ENCODE measurements around the gene ISG20. TPM values are rescaled to one million over a fixed set of nuclear protein-coding genes. Genes with fewer than 3 reads are reported as not detected.

ISG20 gene
- total RNA-seq, 4 donors from 2014 or later: 4.3 to 26.7 (median 11.8) TPM

DNA sequence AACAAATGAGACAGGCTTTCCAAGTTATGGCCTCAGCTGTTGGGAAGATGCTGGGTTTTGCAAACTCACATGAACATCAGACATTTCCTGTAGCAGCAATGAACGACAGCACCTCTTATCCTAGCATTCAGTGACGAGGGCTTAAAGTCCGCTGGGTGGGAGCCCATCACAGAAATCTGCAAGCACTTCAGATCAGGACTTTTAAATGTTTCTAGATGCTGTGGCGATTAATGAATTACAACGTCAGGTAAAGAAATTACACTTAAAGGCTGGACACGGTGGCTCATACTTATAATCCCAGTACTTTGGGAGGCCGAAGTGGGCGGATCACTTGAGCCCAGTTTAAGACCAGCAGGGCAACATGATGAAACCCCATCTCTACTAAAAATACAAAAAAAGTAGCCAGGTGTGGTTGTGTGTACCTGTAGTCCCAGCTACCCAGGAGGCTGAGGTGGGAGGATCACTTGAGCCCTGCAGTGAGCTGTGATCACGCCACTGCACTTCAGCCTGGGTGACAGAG lies 13.8 kb upstream of the ISG20 start:
- peak in 1 of 2 donors; percentile 78 for DNase-seq (ENCODE audit: low spot score in 2 of 2)
- intact Hi-C loops (cut with DNase I; ENCODE audit: low total_unique reads): no loop called here
- no peak overlapping the region for H3K4me3 ChIP-seq (ENCODE audit: low read depth, poor library complexity, severe bottlenecking)
- TF ChIP-seq, protein P1, sequence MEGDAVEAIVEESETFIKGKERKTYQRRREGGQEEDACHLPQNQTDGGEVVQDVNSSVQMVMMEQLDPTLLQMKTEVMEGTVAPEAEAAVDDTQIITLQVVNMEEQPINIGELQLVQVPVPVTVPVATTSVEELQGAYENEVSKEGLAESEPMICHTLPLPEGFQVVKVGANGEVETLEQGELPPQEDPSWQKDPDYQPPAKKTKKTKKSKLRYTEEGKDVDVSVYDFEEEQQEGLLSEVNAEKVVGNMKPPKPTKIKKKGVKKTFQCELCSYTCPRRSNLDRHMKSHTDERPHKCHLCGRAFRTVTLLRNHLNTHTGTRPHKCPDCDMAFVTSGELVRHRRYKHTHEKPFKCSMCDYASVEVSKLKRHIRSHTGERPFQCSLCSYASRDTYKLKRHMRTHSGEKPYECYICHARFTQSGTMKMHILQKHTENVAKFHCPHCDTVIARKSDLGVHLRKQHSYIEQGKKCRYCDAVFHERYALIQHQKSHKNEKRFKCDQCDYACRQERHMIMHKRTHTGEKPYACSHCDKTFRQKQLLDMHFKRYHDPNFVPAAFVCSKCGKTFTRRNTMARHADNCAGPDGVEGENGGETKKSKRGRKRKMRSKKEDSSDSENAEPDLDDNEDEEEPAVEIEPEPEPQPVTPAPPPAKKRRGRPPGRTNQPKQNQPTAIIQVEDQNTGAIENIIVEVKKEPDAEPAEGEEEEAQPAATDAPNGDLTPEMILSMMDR (IDR thresholded peaks at IDR 0.05): no peak
- no peak for TF ChIP-seq POLR2A (IDR thresholded peaks at IDR 0.05)
- 74 to 78% methylated on average over 9 of the region's 9 CpGs for WGBS, 2 donors

DNA sequence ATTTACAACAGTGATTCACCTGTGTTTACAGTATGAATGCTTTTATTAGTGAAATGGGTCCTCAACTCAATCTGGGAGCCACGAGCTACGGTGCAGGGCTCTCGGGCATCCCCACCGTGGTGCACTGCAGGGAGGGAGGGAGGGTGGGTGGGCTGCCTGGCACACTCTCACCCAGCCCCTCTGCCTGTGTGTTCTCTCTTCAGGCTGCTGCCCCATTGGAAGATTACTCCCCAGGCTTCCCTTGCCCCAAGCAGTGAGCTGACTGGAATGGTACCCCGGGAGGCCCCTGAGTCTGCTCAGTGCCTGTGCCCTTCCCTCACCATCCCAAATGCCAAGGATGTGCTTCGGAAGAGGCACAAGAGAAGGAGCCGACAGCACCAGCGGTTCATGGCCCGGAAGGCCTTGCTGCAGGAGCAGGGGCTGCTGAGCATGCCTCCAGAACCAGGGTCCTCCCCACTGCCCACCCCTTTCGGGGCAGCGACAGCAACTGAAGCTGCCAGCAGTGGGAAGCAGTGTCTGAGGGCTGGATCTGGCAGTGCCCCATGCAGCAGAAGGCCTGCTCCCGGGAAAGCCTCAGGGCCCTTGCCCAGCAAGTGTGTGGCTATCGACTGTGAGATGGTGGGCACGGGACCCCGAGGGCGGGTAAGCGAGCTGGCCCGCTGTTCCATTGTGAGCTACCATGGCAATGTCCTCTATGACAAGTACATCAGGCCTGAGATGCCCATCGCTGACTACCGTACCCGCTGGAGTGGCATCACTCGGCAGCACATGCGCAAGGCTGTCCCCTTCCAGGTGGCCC lies 12.7 kb upstream of the ISG20 start:
- DNase-seq (ENCODE audit: low spot score in 2 of 2): peak in 1 of 2 donors; percentile 68
- no peak for TF ChIP-seq POLR2A (IDR thresholded peaks at IDR 0.05)
- TF ChIP-seq, protein P1 (IDR thresholded peaks at IDR 0.05): no peak
- no peak overlapping the region for H3K4me3 ChIP-seq (ENCODE audit: low read depth, poor library complexity, severe bottlenecking)
- intact Hi-C loops (cut with DNase I; ENCODE audit: low total_unique reads): no loop called here
- WGBS, 2 donors: 87 to 92% methylated on average over 21 to 23 of the region's 23 CpGs

DNA sequence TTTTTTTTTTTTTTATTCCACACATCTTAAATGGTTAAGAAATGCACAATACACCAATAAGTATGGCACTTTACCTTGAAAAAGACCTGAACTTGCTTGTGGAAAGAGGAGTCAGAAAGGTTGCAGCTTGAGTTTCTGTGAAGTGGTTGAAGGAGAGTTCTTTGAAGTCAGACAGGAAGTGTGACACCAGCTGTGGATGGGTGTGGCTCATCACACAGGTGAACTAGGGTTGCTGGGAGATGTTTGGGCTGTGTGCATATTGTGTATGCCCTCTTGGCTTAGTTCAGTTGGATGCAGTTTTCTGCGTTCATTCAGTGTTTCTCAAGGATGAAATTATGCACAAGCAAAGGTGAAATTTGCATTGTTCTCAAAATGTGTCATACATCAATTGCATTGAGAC lies 11.4 kb upstream of the ISG20 start:
- intact Hi-C loops (cut with DNase I; ENCODE audit: low total_unique reads): no loop called here
- DNase-seq (ENCODE audit: low spot score in 2 of 2): no peak
- WGBS, 2 donors: 61 to 67% methylated on average over 1 of the region's 1 CpG
- no peak overlapping the region for H3K4me3 ChIP-seq (ENCODE audit: low read depth, poor library complexity, severe bottlenecking)
- no peak for TF ChIP-seq POLR2A (IDR thresholded peaks at IDR 0.05)
- TF ChIP-seq, protein P1 (IDR thresholded peaks at IDR 0.05): no peak

DNA sequence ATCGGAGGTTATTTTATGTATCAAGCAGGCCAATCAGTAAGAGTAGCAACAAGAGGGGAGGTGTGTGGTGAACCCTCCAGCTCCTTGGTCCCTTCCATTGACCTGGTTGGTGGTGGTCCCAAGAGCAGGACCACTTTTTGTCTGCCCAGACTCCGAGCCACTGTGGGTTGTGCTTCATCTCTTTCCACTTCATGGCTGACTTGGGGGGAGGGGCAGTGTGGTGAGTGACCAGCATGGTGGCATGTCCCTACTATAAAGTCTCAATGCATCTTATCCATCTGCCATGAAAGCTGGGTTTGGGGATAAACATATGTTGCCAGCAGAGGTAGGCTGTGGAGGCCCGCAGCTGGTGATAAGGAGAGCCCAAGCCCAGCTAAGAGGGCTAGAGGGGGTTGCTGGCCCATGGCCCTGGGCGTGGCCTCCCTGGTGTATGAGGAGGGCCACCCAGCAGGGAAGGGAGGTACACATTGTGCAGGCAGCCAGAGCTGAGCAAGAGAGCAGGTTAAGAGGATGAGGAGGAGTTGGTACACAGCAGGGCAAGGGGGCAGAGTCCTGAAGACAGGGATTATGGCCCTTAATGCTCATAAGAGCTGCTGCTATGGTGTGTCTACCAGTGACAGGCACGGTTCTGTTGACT lies 10.7 kb upstream of the ISG20 start:
- no peak overlapping the region for H3K4me3 ChIP-seq (ENCODE audit: low read depth, poor library complexity, severe bottlenecking)
- no peak for TF ChIP-seq POLR2A (IDR thresholded peaks at IDR 0.05)
- TF ChIP-seq, protein P1 (IDR thresholded peaks at IDR 0.05): no peak
- intact Hi-C loops (cut with DNase I; ENCODE audit: low total_unique reads): no loop called here
- 96% methylated on average over 5 of the region's 5 CpGs for WGBS, 2 donors
- no peak for DNase-seq (ENCODE audit: low spot score in 2 of 2)

DNA sequence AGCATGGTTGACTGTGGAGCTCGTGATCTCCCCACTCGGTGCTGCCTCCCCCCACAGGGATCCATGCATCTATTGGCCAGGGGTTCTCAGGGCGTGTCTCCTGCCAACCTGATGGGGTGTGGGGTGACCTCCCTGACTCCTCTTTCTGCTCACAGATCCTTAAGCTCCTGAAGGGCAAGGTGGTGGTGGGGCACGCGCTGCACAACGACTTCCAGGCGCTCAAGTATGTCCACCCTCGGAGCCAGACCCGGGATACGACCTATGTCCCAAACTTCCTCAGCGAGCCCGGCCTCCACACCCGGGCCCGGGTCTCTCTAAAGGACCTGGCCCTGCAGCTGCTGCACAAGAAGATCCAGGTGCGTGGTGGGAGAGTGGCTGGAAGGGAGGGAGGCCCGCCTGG lies 9.7 kb upstream of the ISG20 start:
- intact Hi-C loops (cut with DNase I; ENCODE audit: low total_unique reads): no loop called here
- 91 to 92% methylated on average over 12 to 15 of the region's 16 CpGs for WGBS, 2 donors
- H3K4me3 ChIP-seq (ENCODE audit: low read depth, poor library complexity, severe bottlenecking): no peak overlapping the region
- TF ChIP-seq, protein P1 (IDR thresholded peaks at IDR 0.05): no peak
- no peak for TF ChIP-seq POLR2A (IDR thresholded peaks at IDR 0.05)
- DNase-seq (ENCODE audit: low spot score in 2 of 2): no peak
